ENCODE results near the gene APOBEC3F.

DNA sequence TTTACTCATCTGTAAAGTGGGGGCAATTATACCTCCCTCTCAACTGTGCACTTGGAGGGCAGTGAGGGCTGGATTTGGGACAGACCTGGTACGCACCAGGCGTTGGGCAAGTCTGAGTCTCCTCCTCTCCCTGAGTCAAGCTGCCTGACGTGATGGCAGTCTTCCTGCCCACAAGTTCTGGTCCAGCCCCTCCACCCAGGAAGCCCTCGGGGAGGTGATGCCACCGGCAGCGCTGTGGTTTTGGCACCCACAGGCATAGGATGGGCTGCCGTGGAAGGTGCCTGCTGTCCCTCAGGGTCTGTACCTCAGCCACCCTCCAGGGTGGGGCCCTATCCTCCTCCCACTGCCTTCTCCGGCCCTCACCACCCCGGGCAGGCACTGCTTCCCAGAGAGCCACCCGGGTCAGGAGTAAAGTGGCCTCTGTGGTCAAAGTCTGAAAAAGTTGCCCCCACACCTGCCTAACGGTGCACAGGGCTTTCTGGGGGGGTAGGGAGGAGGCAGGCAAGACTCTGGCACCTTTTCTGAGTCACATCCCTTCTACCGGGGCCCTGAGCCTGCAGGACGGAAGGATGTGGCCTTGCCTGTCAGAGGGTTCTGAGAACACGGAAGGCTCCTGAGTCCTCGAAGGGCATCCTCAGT, 49.9 kb downstream of the APOBEC3F start:
- TF ChIP-seq POLR2A (IDR thresholded peaks at IDR 0.05) (no peak), EP300 (IDR thresholded peaks at IDR 0.05) (no peak)

All from stomach (tissue), 4 donors.